K562 (cell line): Measurements from ENCODE around the gene IL17A. TPM values are rescaled to one million over a fixed set of nuclear protein-coding genes. Genes with fewer than 3 reads are reported as not detected.
A peak's percentile ranks its signal among the peaks of the same experiment; 100 is the strongest.

ENCODE experiments used
- ATAC-seq: fragments of 200-7000 bp; cut with Tn5 transposase; 3 replicates; pipeline ENCODE4 v1.9.1; 2020; ENCODE audit warnings: moderate library complexity
- BruUV-seq: library from RNA; stranded (reverse); fragments of 400-500 nt; replicated peaks from 2 replicates; lab custom pipeline; 2021; lab: Mats Ljungman, UMichigan
- CTCF ChIA-PET: fragments of 300-600 bp; formaldehyde crosslinking; extraction: SDS; loops from one replicate; lab custom pipeline; 2021; ENCODE audit warnings: low intra/inter-chr PET ratio; lab: Yijun Ruan, JAX
- POLR2A ChIA-PET: fragments of 300-600, 350-650 bp; sonication (Branson Sonifier 250); formaldehyde crosslinking; extraction: SDS; loops from one replicate; lab custom pipeline; 2021; ENCODE audit warnings: antibody characterized with exemption, inconsistent platforms; lab: Yijun Ruan, JAX
- DNase-seq, 4 experiments: peaks; one replicate each; pipeline versions ENCODE4 v3.0.0 to v3.0.0-alpha.2; 2011 to 2018; ENCODE audit warnings: low spot score in 3 of 4, mixed read lengths in 3 of 4; ENCODE audit errors: extremely low read depth in 1 of 4
- FAIRE-seq: peaks from 2 replicates; lab custom pipeline; 2011; peaks lifted over from hg19 to GRCh38; lab: Jason Lieb, UNC
- H2AFZ ChIP-seq: 2 replicates; pipeline ENCODE4 v1.6.0; 2011; ENCODE audit warnings: low read depth, low read length, control low read depth, inconsistent platforms
- H3K27ac ChIP-seq: fragments of 200-600 bp; 3 replicates; pipeline ENCODE4 v1.8.0; 2011; ENCODE audit warnings: low read depth, mild to moderate bottlenecking, control low read depth, inconsistent platforms, low read length, moderate library complexity, mixed read lengths; ENCODE audit errors: extremely low read depth
- H3K27me3 ChIP-seq, 2 experiments: fragments of 300-600 bp in 1 of 2; 2 replicates in 1 of 2; 3 replicates in 1 of 2; pipeline versions ENCODE4 v1.6.0 to v1.8.0; 2011; ENCODE audit warnings: inconsistent platforms in 2 of 2, low read length in 2 of 2, mild to moderate bottlenecking in 1 of 2, mixed read lengths in 1 of 2, moderate library complexity in 1 of 2; ENCODE audit not compliant: control insufficient read depth in 2 of 2, insufficient read depth in 2 of 2
- H3K36me3 ChIP-seq: fragments of 300-600 bp; 3 replicates; pipeline ENCODE4 v1.8.0; 2011; ENCODE audit warnings: mild to moderate bottlenecking, low read length, inconsistent platforms; ENCODE audit not compliant: control insufficient read depth, insufficient read depth
- H3K4me1 ChIP-seq, 2 experiments: fragments of 200-600 bp in 1 of 2; replicated peaks in 1 of 2; 2 replicates in 1 of 2; 3 replicates in 1 of 2; pipeline versions ENCODE4 v1.5.1 to v1.8.0; 2011; ENCODE audit warnings: inconsistent platforms in 2 of 2, low read length in 2 of 2, mild to moderate bottlenecking in 1 of 2, mixed read lengths in 1 of 2, moderate library complexity in 1 of 2; ENCODE audit not compliant: control insufficient read depth in 2 of 2, insufficient read depth in 2 of 2
- H3K4me2 ChIP-seq: 2 replicates; pipeline ENCODE4 v1.6.1; 2011; ENCODE audit warnings: low read length, control low read depth, inconsistent platforms, mixed read lengths; ENCODE audit not compliant: insufficient read depth
- H3K4me3 ChIP-seq: fragments of 200-600 bp; sonication (generic), shearing (Covaris generic); 2 replicates; pipeline ENCODE4 v1.5.1; 2016; ENCODE audit warnings: control low read depth, inconsistent platforms
- H3K79me2 ChIP-seq: fragments of 200-600 bp; 3 replicates; pipeline ENCODE4 v1.8.0; 2011; ENCODE audit warnings: low read length, inconsistent platforms; ENCODE audit not compliant: control insufficient read depth, insufficient read depth
- H3K9ac ChIP-seq, 2 experiments: 2 replicates each; pipeline versions ENCODE4 v1.6.0 to v1.6.1; 2011; ENCODE audit warnings: low read depth in 2 of 2, low read length in 2 of 2, control low read depth in 1 of 2, inconsistent platforms in 1 of 2, mild to moderate bottlenecking in 1 of 2, mixed read lengths in 1 of 2; ENCODE audit not compliant: insufficient read depth in 1 of 2
- H3K9me1 ChIP-seq: one replicate; pipeline ENCODE4 v1.6.0; 2011; ENCODE audit warnings: inconsistent platforms, mild to moderate bottlenecking, low read length, moderate library complexity; ENCODE audit not compliant: control insufficient read depth, insufficient read depth
- H3K9me3 ChIP-seq: replicated peaks from 2 replicates; pipeline ENCODE4 v1.5.1; 2011; ENCODE audit warnings: low read depth, low read length, inconsistent platforms; ENCODE audit not compliant: control insufficient read depth, insufficient read depth
- H4K20me1 ChIP-seq: replicated peaks from 2 replicates; pipeline ENCODE4 v1.6.1; 2011; ENCODE audit warnings: low read length, inconsistent platforms, mixed read lengths; ENCODE audit not compliant: control insufficient read depth, insufficient read depth
- CEBPG ChIP-seq, 3 experiments: fragments of 200-800 bp in 1 of 3; sonication (Bioruptor generic) in 1 of 3; sonication (generic) in 1 of 3; formaldehyde crosslinking in 1 of 3; IDR thresholded peaks in 2 of 3; conservative IDR thresholded peaks in 1 of 3; 2 replicates each; pipeline versions ENCODE4 v1.6.1 to v1.8.0; 2016 to 2022; ENCODE audit warnings: missing compliant biosample characterization in 2 of 3, missing genetic modification characterization in 2 of 3, mild to moderate bottlenecking in 1 of 3, missing genetic modification reagents in 1 of 3
- CREB1 ChIP-seq, 2 experiments: sonication (generic) in 1 of 2; formaldehyde crosslinking in 1 of 2; IDR thresholded peaks; 2 replicates each; pipeline versions ENCODE4 v1.6.1 to v1.8.0; 2012 to 2022; ENCODE audit warnings: inconsistent platforms in 1 of 2, mild to moderate bottlenecking in 1 of 2, missing genetic modification reagents in 1 of 2, moderate library complexity in 1 of 2
- DEAF1 ChIP-seq: fragments of 450-650 bp; formaldehyde crosslinking; IDR thresholded peaks from 2 replicates; pipeline ENCODE4 v1.4.0; 2020; ENCODE audit warnings: mild to moderate bottlenecking, moderate library complexity
- HDAC8 ChIP-seq: fragments of 450-650 bp; IDR thresholded peaks from 2 replicates; pipeline ENCODE4 v1.6.1; 2016; ENCODE audit warnings: mild to moderate bottlenecking, missing genetic modification characterization, moderate library complexity, missing compliant biosample characterization
- HLTF ChIP-seq: fragments of 450-650 bp; IDR thresholded peaks from 2 replicates; pipeline ENCODE4 v1.6.1; 2016
- REST ChIP-seq, 2 experiments: fragments of 450-650 bp; formaldehyde crosslinking in 1 of 2; IDR thresholded peaks; 2 replicates each; pipeline versions ENCODE4 v1.4.0 to v1.6.1; 2014 to 2020; ENCODE audit warnings: mild to moderate bottlenecking in 2 of 2, borderline replicate concordance in 1 of 2, low read depth in 1 of 2
- RFX5 ChIP-seq: IDR thresholded peaks from 2 replicates; pipeline ENCODE4 v1.6.1; 2011; ENCODE audit warnings: low read depth, mild to moderate bottlenecking, improper control_type of control experiment, low read length
- SMC3 ChIP-seq: conservative IDR thresholded peaks from 2 replicates; pipeline ENCODE4 v1.6.1; 2011; ENCODE audit warnings: low read depth, low read length, improper control_type of control experiment; ENCODE audit not compliant: insufficient read depth
- TRIM24 ChIP-seq, 2 experiments: fragments of 450-650 bp; IDR thresholded peaks; 2 replicates each; pipeline ENCODE4 v1.6.1; 2016
- WGBS: fragments of 100-300 bp; shearing (Covaris generic); methylation state at CpG from one replicate; pipeline ENCODE4 v1.1.6; 2016; ENCODE audit warnings: low coverage, mixed read lengths; ENCODE audit not compliant: insufficient coverage; ENCODE audit errors: missing lambda C conversion rate; 5-methylcytosine and 5-hydroxymethylcytosine counted together
- in situ Hi-C: fragments of 300-500 bp; cut with MboI; formaldehyde crosslinking; loops from 4 replicates; pipeline ENCODE4 v1.15.0; 2018; ENCODE audit warnings: inconsistent platforms, mixed read lengths
- intact Hi-C: fragments of 100-400 bp; cut with micrococcal nuclease; formaldehyde crosslinking; loops from 2 replicates; pipeline ENCODE4 v1.14.2; 2022
- polyA plus RNA-seq, 8 experiments: library from polyadenylated mRNA; depleted of rRNA in 4 of 8; stranded (reverse) in 5 of 8; unstranded in 3 of 8; fragments of >200 nt; fragmentation: Nextera tagmentation in 2 of 8; fragmentation: Illumina TruSeq in 1 of 8; extraction: Ambion mirVana in 2 of 8; extraction: Trizol in 1 of 8; gene quantifications; 2 replicates each; pipeline versions ENCODE4 v1.2.1 to v1.2.3, GENCODE V29; 2011 to 2014; ENCODE audit warnings: inconsistent platforms in 1 of 8, missing spikeins in 1 of 8
- total RNA-seq, 7 experiments: library from RNA; depleted of rRNA in 6 of 7; stranded (reverse); fragments of >200 nt in 6 of 7; fragmentation: Illumina TruSeq in 2 of 7; extraction: Trizol in 2 of 7; gene quantifications; 2 replicates each; pipeline versions ENCODE4 v1.2.1 to v1.2.3, GENCODE V29; 2011 to 2021; ENCODE audit warnings: low replicate concordance in 1 of 7

The IL17A gene
- total and polyA plus RNA-seq, 9 of the 15 experiments (the other 6 are each of a cell fraction or from before 2014, with no cell fraction given) = not detected

GRCh38 chr6:52162940-52163908 lies 23.0 kb upstream of the IL17A start:
- no peak overlapping the region for H2AFZ ChIP-seq
- BruUV-seq = no TSS peak
- no peaks in the 10 kb centered on the region for H3K27me3 ChIP-seq
- ATAC-seq (peak; percentile 82), FAIRE-seq (no peak), DNase-seq (peak in 1 of 4 experiments; percentile 24)
- intact Hi-C loops (loop anchor here (1.0 to 10.0 kb wide), 3 partner anchors 71 to 502 kb away; no protein-coding TSS in a partner anchor), in situ Hi-C loops (loop anchor here (5.0 kb wide), 2 partner anchors 99 to 234 kb away; no protein-coding TSS in a partner anchor)
- CTCF ChIA-PET = interaction anchor here (0.7 to 1.5 kb wide), 3 partner anchors 60 to 500 kb away, joined by 3 to 6 read pairs (median 5); no protein-coding TSS in a partner anchor
- no peaks in the 10 kb centered on the region; a peak in 1 of 5 replicates for H3K4me1 ChIP-seq
- POLR2A ChIA-PET = interaction anchor here (0.8 to 1.2 kb wide), 2 partner anchors 12 to 499 kb away, joined by 3 to 4 read pairs; no protein-coding TSS in a partner anchor
- H3K27ac ChIP-seq = no peak overlapping the region
- no peaks in the 10 kb centered on the region for H4K20me1 ChIP-seq
- no peaks in the 10 kb centered on the region for H3K9me1 ChIP-seq
- no peak overlapping the region for H3K4me3 ChIP-seq
- H3K4me2 ChIP-seq = no peak overlapping the region
- H3K9me3 ChIP-seq = no peaks in the 10 kb centered on the region
- H3K9ac ChIP-seq = no peak overlapping the region
- H3K79me2 ChIP-seq = no peaks in the 10 kb centered on the region
- WGBS = 1% methylated on average over 4 of the region's 4 CpGs
- no peaks in the 10 kb centered on the region for H3K36me3 ChIP-seq
- TF ChIP-seq RFX5 (no peak), REST (IDR thresholded peaks at IDR 0.05; ENCODE audit: borderline replicate concordance) (peak; percentile 67), REST (CRISPR knock-in tag; IDR thresholded peaks at IDR 0.05; ENCODE audit: low read depth) (no peak), TRIM24 (IDR thresholded peaks at IDR 0.05) (peak; percentile 48 to 52; a peak in 2 of 4 replicates), DEAF1 (peak; percentile 58), HLTF (no peak), SMC3 (peak; percentile 50), CEBPG (CRISPR knock-in tag; IDR thresholded peaks at IDR 0.05) (peak; percentile 50), CEBPG (tag; conservative IDR thresholded peaks at IDR 0.05 in 1 of 2, IDR thresholded peaks at IDR 0.05 in 1 of 2) (peak; percentile 89), CREB1 (IDR thresholded peaks at IDR 0.05) (no peak), CREB1 (CRISPR knock-in tag; IDR thresholded peaks at IDR 0.05) (no peak), HDAC8 (tag) (no peak)
